ENCODE data around the gene LCAT.
"Not testable (repeated sequence)": the region's sequence is repeated elsewhere in the genome, so short reads cannot be mapped to it uniquely, and the experiment has no call there.

Gene LCAT

DNA sequence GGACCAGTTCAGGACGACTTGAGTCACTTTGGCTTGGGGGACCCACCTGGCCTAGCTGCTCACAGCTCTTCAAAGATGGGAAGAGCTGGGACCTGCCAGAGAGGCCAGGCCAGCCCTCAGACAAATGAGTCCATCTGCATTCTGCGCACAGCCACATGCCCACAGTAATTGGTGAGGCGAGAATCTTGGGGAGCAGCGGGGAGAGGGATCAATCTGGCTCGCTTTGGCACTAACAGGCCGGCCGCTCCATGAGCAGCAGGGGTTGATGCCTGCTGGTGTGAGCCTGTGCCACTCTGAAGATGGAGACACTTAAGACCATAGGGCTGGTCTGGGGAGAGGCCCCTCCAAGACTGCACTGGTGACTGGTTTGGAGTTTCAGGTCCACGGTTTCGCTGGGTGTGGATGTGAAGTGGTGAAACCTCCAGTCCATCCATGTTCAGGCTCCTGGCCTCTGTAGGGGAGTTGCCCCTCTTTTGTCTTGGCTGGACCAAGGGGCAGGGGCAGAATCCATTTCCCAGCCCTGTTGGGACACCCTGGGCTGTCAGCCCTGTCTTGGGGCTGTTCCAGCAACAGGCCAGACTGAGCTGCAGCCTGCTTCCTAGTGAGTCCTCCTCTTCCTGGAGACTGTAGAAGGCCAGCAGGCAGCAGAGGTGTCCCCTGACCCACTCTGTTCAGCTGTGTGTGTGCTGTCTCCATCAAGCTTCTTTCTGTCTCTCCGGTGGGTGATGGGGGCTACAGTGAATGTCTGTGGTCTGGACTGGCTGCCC is 19.6 kb downstream of the LCAT start:
- no peak overlapping the region for H3K4me3 ChIP-seq (ENCODE audit: low read length)
- no peak for TF ChIP-seq ZNF274 (IDR thresholded peaks at IDR 0.05; ENCODE audit: low read depth, low read length)

- no peak overlapping the region for H3K4me3 ChIP-seq (ENCODE audit: low read length)
Observed at GRCh38 chr16:67923414-67924116, 20.4 kb downstream of the LCAT start.

DNA sequence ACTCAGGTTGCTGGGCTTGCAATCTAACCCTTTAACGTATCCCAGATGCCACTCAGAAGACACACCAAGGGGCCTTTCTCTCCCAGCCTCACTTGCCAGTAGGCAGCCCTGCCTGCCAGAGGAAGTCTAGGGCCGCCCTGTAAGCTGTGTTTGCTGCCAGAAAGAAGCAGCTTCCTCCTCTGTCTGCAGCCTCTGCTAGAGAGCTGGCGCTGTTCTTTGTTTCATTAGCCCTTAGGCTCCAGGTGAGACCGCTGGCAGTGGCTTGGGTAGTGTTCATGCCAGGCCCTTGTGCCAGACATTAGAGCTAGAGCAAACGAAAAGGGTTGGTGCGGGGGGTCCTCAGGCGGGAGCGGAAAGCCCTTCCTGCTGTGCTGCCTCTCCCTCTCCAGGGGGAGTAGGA is 21.2 kb downstream of the LCAT start:
- no peak overlapping the region for H3K4me3 ChIP-seq (ENCODE audit: low read length)
- TF ChIP-seq ZNF274 (IDR thresholded peaks at IDR 0.05; ENCODE audit: low read depth, low read length) = no peak

More at GRCh38 chr16:67923414-67924116, 20.4 kb downstream of the LCAT start:
- TF ChIP-seq ZNF274 (IDR thresholded peaks at IDR 0.05; ENCODE audit: low read depth, low read length) = no peak

- TF ChIP-seq ZNF274 (IDR thresholded peaks at IDR 0.05; ENCODE audit: low read depth, low read length) = no peak
- no peak overlapping the region for H3K4me3 ChIP-seq (ENCODE audit: low read length)
Observed at GRCh38 chr16:67922221-67922620, 21.7 kb downstream of the LCAT start.

GRCh38 chr16:67919622-67920221 is 24.2 kb downstream of the LCAT start:
- no peak overlapping the region for H3K4me3 ChIP-seq (ENCODE audit: low read length)
- TF ChIP-seq ZNF274 (IDR thresholded peaks at IDR 0.05; ENCODE audit: low read depth, low read length) = no peak

GRCh38 chr16:67917852-67918236 is 26.1 kb downstream of the LCAT start:
- no peak overlapping the region for H3K4me3 ChIP-seq (ENCODE audit: low read length)
- no peak for TF ChIP-seq ZNF274 (IDR thresholded peaks at IDR 0.05; ENCODE audit: low read depth, low read length)

- H3K4me3 ChIP-seq (ENCODE audit: low read length) = no peak overlapping the region
- TF ChIP-seq ZNF274 (IDR thresholded peaks at IDR 0.05; ENCODE audit: low read depth, low read length) = no peak
Observed at GRCh38 chr16:67917140-67917851, 26.6 kb downstream of the LCAT start.

GRCh38 chr16:67915831-67916723 is 27.8 kb downstream of the LCAT start:
- H3K4me3 ChIP-seq (ENCODE audit: low read length) = no peak overlapping the region
- no peak for TF ChIP-seq ZNF274 (IDR thresholded peaks at IDR 0.05; ENCODE audit: low read depth, low read length)

- H3K4me3 ChIP-seq (ENCODE audit: low read length) = not testable (repeated sequence)
Observed at GRCh38 chr16:67915496-67915769, 28.5 kb downstream of the LCAT start.

- no peak overlapping the region for H3K4me3 ChIP-seq (ENCODE audit: low read length)
- no peak for TF ChIP-seq ZNF274 (IDR thresholded peaks at IDR 0.05; ENCODE audit: low read depth, low read length)
Observed at GRCh38 chr16:67914758-67915495, 29.0 kb downstream of the LCAT start.

- TF ChIP-seq ZNF274 (IDR thresholded peaks at IDR 0.05; ENCODE audit: low read depth, low read length) = no peak
- no peak overlapping the region for H3K4me3 ChIP-seq (ENCODE audit: low read length)
Observed at GRCh38 chr16:67910158-67910557, 33.8 kb downstream of the LCAT start.

DNA sequence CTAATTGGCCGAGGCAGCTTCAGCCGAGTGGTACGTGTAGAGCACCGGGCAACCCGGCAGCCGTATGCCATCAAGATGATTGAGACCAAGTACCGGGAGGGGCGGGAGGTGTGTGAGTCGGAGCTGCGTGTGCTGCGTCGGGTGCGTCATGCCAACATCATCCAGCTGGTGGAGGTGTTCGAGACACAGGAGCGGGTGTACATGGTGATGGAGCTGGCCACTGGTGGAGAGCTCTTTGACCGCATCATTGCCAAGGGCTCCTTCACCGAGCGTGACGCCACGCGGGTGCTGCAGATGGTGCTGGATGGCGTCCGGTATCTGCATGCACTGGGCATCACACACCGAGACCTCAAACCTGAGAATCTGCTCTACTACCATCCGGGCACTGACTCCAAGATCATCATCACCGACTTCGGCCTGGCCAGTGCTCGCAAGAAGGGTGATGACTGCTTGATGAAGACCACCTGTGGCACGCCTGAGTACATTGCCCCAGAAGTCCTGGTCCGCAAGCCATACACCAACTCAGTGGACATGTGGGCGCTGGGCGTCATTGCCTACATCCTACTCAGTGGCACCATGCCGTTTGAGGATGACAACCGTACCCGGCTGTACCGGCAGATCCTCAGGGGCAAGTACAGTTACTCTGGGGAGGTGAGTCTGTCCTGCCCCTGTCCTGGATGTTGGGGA is 34.7 kb downstream of the LCAT start:
- no peak overlapping the region for H3K4me3 ChIP-seq (ENCODE audit: low read length)
- TF ChIP-seq ZNF274 (IDR thresholded peaks at IDR 0.05; ENCODE audit: low read depth, low read length) = no peak

Data from GM08714 (cell line).